ENCODE results near the gene CAPN12. TPM values are rescaled to one million over a fixed set of nuclear protein-coding genes. Genes with fewer than 3 reads are reported as not detected.

The CAPN12 gene
- total RNA-seq, 5 donors from 2014 or later (not counting 1 experiment from before 2014, with no cell fraction given) = 2.5 to 13.8 (median 8.8) TPM

DNA sequence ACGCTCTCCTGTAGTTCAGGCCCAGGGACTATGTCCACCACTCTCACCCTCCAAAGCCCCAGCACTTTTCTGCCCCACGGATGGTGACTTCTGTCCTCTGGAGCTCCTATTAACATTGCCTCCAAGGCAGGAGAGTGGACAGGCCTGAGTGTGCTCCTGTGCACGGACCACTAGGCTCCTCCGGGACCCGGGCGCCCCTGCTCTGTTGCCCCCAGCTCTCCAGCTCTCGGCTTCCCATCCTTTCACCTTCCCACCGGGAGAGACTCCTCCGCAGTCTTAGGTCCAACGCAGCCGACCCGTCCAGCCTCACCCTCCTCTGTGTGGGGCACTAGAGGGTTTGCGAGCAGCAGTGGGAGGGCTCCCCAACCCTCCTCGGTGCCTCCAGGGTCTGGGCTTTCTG, 30.4 kb downstream of the CAPN12 start:
- no peak overlapping the region for H3K4me3 Mint-ChIP-seq
- H3K36me3 Mint-ChIP-seq = peaks cover 30% of the 10 kb centered on the region

DNA sequence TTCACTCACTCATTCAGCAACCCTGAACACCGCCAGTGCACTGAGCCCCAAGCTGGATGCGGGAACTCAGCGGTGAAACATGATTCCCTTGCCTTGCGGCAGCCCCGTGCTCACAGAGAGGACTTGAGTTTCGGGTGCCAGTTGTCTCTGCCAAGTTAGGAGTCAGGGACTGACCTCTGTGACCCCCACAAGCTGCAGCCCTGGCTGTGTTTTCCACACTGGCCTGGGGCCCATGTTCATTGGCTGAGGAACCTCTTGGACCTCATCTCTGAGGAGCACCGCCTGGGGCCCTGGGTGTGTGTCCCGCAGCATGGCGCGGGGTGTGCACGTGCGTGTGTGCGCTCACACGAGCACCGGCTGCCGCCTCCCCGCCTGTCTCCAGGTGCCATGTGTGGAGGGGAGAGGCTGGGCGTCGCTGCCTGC, 31.0 kb downstream of the CAPN12 start:
- no peak overlapping the region for H3K27ac ChIP-seq (ENCODE audit: low read length)

More for the DNA sequence above, 30.4 kb downstream of the CAPN12 start:
- no peak overlapping the region for H3K4me3 ChIP-seq (ENCODE audit: control insufficient read depth in 1 of 2, extremely low read depth in 1 of 2, low read length in 1 of 2)
- DNase-seq = no peak
- no peaks in the 10 kb centered on the region for H3K4me1 ChIP-seq (ENCODE audit: control insufficient read depth in 1 of 2, extremely low read depth in 1 of 2, insufficient read depth in 2 of 2, low read length in 2 of 2)
- H3K36me3 ChIP-seq (ENCODE audit: control insufficient read depth in 2 of 2, extremely low read depth in 1 of 2, insufficient read depth in 1 of 2, low read length in 1 of 2) = peaks cover 21 to 77% of the 10 kb centered on the region in 2 donors
- H3K9me3 ChIP-seq = no peaks in the 10 kb centered on the region
- Mint-ChIP-seq H3K27me3 (no peaks in the 10 kb centered on the region), H3K9me3 (no peaks in the 10 kb centered on the region), H3K4me1 (no peaks in the 10 kb centered on the region), H3K27ac (peak overlapping the region in 1 of 2 donors; percentile 28)
- ATAC-seq (replicated peaks in 1 of 4) = no peak
- CTCF ChIA-PET = no interaction called here
- no peak overlapping the region for H3K27ac ChIP-seq (ENCODE audit: low read length)
- POLR2A ChIA-PET = no interaction called here
- 98% methylated on average over 9 of the region's 14 CpGs for WGBS (ENCODE audit: insufficient coverage)
- H3K27me3 ChIP-seq (replicated peaks in 1 of 2; ENCODE audit: control insufficient read depth in 2 of 2, extremely low read depth in 1 of 2, insufficient read depth in 2 of 2, low read length in 1 of 2) = no peaks in the 10 kb centered on the region

GRCh38 chr19:38712161-38712748, 32.0 kb downstream of the CAPN12 start:
- no peak overlapping the region for H3K4me3 ChIP-seq (ENCODE audit: control insufficient read depth in 1 of 2, extremely low read depth in 1 of 2, low read length in 1 of 2)
- H3K36me3 ChIP-seq (ENCODE audit: control insufficient read depth in 2 of 2, extremely low read depth in 1 of 2, insufficient read depth in 1 of 2, low read length in 1 of 2) = peaks cover 19 to 85% of the 10 kb centered on the region in 2 donors
- CTCF ChIA-PET = interaction anchor here in 1 of 2 donors (0.5 kb wide), 3 partner anchors 11 to 1593 kb away, joined by 3 to 5 read pairs (median 3); no protein-coding TSS in a partner anchor
- Mint-ChIP-seq H3K9me3 (no peaks in the 10 kb centered on the region), H3K4me3 (no peak overlapping the region), H3K36me3 (peaks cover 34% of the 10 kb centered on the region), H3K4me1 (no peaks in the 10 kb centered on the region), H3K27me3 (no peaks in the 10 kb centered on the region), H3K27ac (no peak overlapping the region)
- no peak for DNase-seq
- H3K27ac ChIP-seq (ENCODE audit: low read length) = no peak overlapping the region
- H3K4me1 ChIP-seq (ENCODE audit: control insufficient read depth in 1 of 2, extremely low read depth in 1 of 2, insufficient read depth in 2 of 2, low read length in 2 of 2) = no peaks in the 10 kb centered on the region
- H3K9me3 ChIP-seq = no peaks in the 10 kb centered on the region
- H3K27me3 ChIP-seq (replicated peaks in 1 of 2; ENCODE audit: control insufficient read depth in 2 of 2, extremely low read depth in 1 of 2, insufficient read depth in 2 of 2, low read length in 1 of 2) = no peaks in the 10 kb centered on the region
- 95% methylated on average over 7 of the region's 15 CpGs for WGBS (ENCODE audit: insufficient coverage)
- POLR2A ChIA-PET = interaction anchor here in 1 of 2 donors (0.5 kb wide), 1 partner anchor 189 kb away, joined by 5 read pairs; no protein-coding TSS in a partner anchor
- no peak for ATAC-seq (replicated peaks in 1 of 4)

More for the DNA sequence above, 31.0 kb downstream of the CAPN12 start:
- no peak overlapping the region for H3K27ac Mint-ChIP-seq
- H3K4me1 ChIP-seq (ENCODE audit: control insufficient read depth in 1 of 2, extremely low read depth in 1 of 2, insufficient read depth in 2 of 2, low read length in 2 of 2) = no peaks in the 10 kb centered on the region
- H3K36me3 ChIP-seq (ENCODE audit: control insufficient read depth in 2 of 2, extremely low read depth in 1 of 2, insufficient read depth in 1 of 2, low read length in 1 of 2) = peaks cover 21 to 83% of the 10 kb centered on the region in 2 donors
- no peak overlapping the region for H3K4me3 ChIP-seq (ENCODE audit: control insufficient read depth in 1 of 2, extremely low read depth in 1 of 2, low read length in 1 of 2)
- CTCF ChIA-PET = no interaction called here
- H3K4me1 Mint-ChIP-seq = no peaks in the 10 kb centered on the region
- no peaks in the 10 kb centered on the region for H3K27me3 ChIP-seq (replicated peaks in 1 of 2; ENCODE audit: control insufficient read depth in 2 of 2, extremely low read depth in 1 of 2, insufficient read depth in 2 of 2, low read length in 1 of 2)
- H3K9me3 Mint-ChIP-seq = no peaks in the 10 kb centered on the region
- H3K4me3 Mint-ChIP-seq = no peak overlapping the region
- H3K36me3 Mint-ChIP-seq = peaks cover 35% of the 10 kb centered on the region
- WGBS (ENCODE audit: insufficient coverage) = 100% methylated on average over 6 of the region's 19 CpGs
- H3K9me3 ChIP-seq = no peaks in the 10 kb centered on the region
- POLR2A ChIA-PET = no interaction called here
- no peak for DNase-seq
- no peak for ATAC-seq (replicated peaks in 1 of 4)
- H3K27me3 Mint-ChIP-seq = no peaks in the 10 kb centered on the region

DNA sequence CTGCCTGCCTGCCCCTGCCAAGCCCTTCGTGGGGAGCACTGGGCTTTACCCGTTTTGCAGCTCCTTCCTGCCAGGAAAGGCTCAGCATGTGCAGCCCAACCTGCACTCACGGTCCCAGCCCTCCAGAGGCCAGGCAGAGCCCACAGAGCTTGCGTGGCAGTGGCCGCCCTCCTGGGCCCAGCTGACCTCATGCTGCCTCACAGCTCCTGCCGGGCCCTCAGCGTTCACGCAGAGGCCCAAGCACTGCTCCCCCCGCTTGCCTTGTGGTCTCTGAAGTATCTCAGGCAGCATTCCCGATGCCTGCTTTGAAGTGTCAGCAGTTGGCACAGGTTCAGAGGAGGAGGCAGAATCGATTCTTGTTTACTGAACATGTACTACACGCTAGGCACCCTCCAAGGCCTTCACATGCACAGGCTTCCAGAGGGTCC, 32.5 kb downstream of the CAPN12 start:
- no peak overlapping the region for H3K27ac Mint-ChIP-seq
- ATAC-seq (replicated peaks in 1 of 4) = no peak
- POLR2A ChIA-PET = no interaction called here
- no peak overlapping the region for H3K4me3 Mint-ChIP-seq
- DNase-seq = no peak
- Histone ChIP-seq H3K4me3 (ENCODE audit: control insufficient read depth in 1 of 2, extremely low read depth in 1 of 2, low read length in 1 of 2) (no peak overlapping the region), H3K27ac (ENCODE audit: low read length) (no peak overlapping the region), H3K36me3 (ENCODE audit: control insufficient read depth in 2 of 2, extremely low read depth in 1 of 2, insufficient read depth in 1 of 2, low read length in 1 of 2) (peaks cover 16 to 86% of the 10 kb centered on the region in 2 donors), H3K4me1 (ENCODE audit: control insufficient read depth in 1 of 2, extremely low read depth in 1 of 2, insufficient read depth in 2 of 2, low read length in 2 of 2) (no peaks in the 10 kb centered on the region), H3K9me3 (no peaks in the 10 kb centered on the region), H3K27me3 (replicated peaks in 1 of 2; ENCODE audit: control insufficient read depth in 2 of 2, extremely low read depth in 1 of 2, insufficient read depth in 2 of 2, low read length in 1 of 2) (no peaks in the 10 kb centered on the region)
- peaks cover 37% of the 10 kb centered on the region for H3K36me3 Mint-ChIP-seq
- 95% methylated on average over 11 of the region's 12 CpGs for WGBS (ENCODE audit: insufficient coverage)
- H3K27me3 Mint-ChIP-seq = no peaks in the 10 kb centered on the region
- H3K9me3 Mint-ChIP-seq = no peaks in the 10 kb centered on the region
- CTCF ChIA-PET = interaction anchor here in 1 of 2 donors (0.5 kb wide), 2 partner anchors 12 to 1594 kb away, joined by 3 to 5 read pairs; no protein-coding TSS in a partner anchor
- H3K4me1 Mint-ChIP-seq = no peaks in the 10 kb centered on the region

DNA sequence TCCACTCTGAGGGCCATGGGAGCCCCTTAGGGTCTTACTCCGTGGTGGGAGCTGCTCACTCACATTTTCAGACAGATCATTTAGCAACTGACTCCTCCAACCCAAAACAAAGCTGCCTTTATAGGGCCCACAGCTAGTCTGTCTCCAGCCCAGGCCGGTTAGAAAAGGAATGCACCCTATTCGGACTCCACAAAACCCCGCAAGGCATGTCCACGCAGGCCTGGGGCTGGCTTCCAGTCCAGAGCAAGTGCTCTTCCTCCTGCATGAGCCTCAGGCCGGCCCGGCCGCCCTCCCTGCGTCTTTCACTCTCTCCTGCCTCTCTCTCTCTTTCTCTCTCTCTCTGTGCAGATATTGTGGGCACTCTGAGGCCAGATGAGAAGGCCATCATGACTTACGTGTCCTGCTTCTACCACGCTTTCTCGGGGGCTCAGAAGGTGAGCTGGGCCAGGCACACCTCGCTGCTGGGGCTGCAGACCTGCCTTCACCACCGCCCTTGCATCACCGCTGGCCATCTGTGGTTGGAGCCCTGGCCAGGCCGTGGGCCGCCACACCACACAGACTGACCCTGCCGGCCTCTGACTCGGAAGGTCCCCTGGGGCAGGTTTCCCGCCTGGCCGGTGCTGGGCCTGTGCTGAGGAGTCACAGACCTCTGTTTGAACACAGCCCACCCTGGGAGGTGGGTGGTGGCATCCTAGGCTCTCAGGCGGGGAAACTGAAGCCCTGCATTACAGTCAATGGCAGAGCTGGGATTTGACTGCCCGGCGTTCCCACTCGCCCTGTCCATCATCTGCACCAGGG, 33.1 kb downstream of the CAPN12 start:
- Mint-ChIP-seq H3K27me3 (no peaks in the 10 kb centered on the region), H3K4me3 (no peak overlapping the region), H3K27ac (no peak overlapping the region), H3K9me3 (no peaks in the 10 kb centered on the region), H3K36me3 (peaks cover 34% of the 10 kb centered on the region), H3K4me1 (no peaks in the 10 kb centered on the region)
- no peak overlapping the region for H3K4me3 ChIP-seq (ENCODE audit: control insufficient read depth in 1 of 2, extremely low read depth in 1 of 2, low read length in 1 of 2)
- CTCF ChIA-PET = interaction anchor here in 1 of 2 donors (0.5 kb wide), 2 partner anchors 12 to 1594 kb away, joined by 3 to 5 read pairs; no protein-coding TSS in a partner anchor
- no peak for DNase-seq
- H3K4me1 ChIP-seq (ENCODE audit: control insufficient read depth in 1 of 2, extremely low read depth in 1 of 2, insufficient read depth in 2 of 2, low read length in 2 of 2) = no peaks in the 10 kb centered on the region
- no peaks in the 10 kb centered on the region for H3K9me3 ChIP-seq
- H3K27ac ChIP-seq (ENCODE audit: low read length) = no peak overlapping the region
- WGBS (ENCODE audit: insufficient coverage) = 93% methylated on average over 25 of the region's 25 CpGs
- no peak for ATAC-seq (replicated peaks in 1 of 4)
- POLR2A ChIA-PET = no interaction called here
- peaks cover 16 to 89% of the 10 kb centered on the region in 2 donors for H3K36me3 ChIP-seq (ENCODE audit: control insufficient read depth in 2 of 2, extremely low read depth in 1 of 2, insufficient read depth in 1 of 2, low read length in 1 of 2)
- H3K27me3 ChIP-seq (replicated peaks in 1 of 2; ENCODE audit: control insufficient read depth in 2 of 2, extremely low read depth in 1 of 2, insufficient read depth in 2 of 2, low read length in 1 of 2) = no peaks in the 10 kb centered on the region

DNA sequence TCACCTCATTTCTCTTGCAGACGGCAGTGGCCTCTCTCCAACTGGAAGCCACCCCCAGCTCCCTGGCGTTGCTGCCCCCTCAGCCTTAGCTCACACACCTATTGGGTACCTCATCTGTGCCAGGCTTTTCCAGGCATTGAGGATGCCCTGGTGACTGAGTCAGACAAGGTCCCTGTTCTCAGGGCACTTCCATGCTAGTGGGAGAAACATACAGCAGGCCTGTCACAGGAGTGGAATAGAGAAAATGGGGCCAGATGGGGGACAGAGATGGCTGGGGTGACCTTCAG, 33.9 kb downstream of the CAPN12 start:
- Histone ChIP-seq H3K36me3 (ENCODE audit: control insufficient read depth in 2 of 2, extremely low read depth in 1 of 2, insufficient read depth in 1 of 2, low read length in 1 of 2) (peaks cover 13 to 96% of the 10 kb centered on the region in 2 donors), H3K4me1 (ENCODE audit: control insufficient read depth in 1 of 2, extremely low read depth in 1 of 2, insufficient read depth in 2 of 2, low read length in 2 of 2) (no peaks in the 10 kb centered on the region), H3K4me3 (ENCODE audit: control insufficient read depth in 1 of 2, extremely low read depth in 1 of 2, low read length in 1 of 2) (no peak overlapping the region), H3K27me3 (replicated peaks in 1 of 2; ENCODE audit: control insufficient read depth in 2 of 2, extremely low read depth in 1 of 2, insufficient read depth in 2 of 2, low read length in 1 of 2) (no peaks in the 10 kb centered on the region), H3K9me3 (no peaks in the 10 kb centered on the region), H3K27ac (ENCODE audit: low read length) (no peak overlapping the region)
- Mint-ChIP-seq H3K4me3 (no peak overlapping the region), H3K27me3 (no peaks in the 10 kb centered on the region), H3K36me3 (peaks cover 34% of the 10 kb centered on the region), H3K4me1 (no peaks in the 10 kb centered on the region), H3K9me3 (no peaks in the 10 kb centered on the region), H3K27ac (peak overlapping the region in 1 of 2 donors; percentile 12)
- 100% methylated on average over 1 of the region's 2 CpGs for WGBS (ENCODE audit: insufficient coverage)
- DNase-seq = no peak
- ChIA-PET CTCF (no interaction called here), POLR2A (no interaction called here)
- ATAC-seq (replicated peaks in 1 of 4) = no peak
